CD4-positive, alpha-beta T cell treated with Interleukin-15 for 4 hours (primary cell): ENCODE results near the gene SLC7A8.
"Not testable (repeated sequence)": the region's sequence is repeated elsewhere in the genome, so short reads cannot be mapped to it uniquely, and the experiment has no call there.

Source experiments
- DNase-seq: peaks from one replicate; pipeline ENCODE4 v3.0.0-alpha.2; 2020; ENCODE audit warnings: low spot score

SLC7A8 gene

DNA sequence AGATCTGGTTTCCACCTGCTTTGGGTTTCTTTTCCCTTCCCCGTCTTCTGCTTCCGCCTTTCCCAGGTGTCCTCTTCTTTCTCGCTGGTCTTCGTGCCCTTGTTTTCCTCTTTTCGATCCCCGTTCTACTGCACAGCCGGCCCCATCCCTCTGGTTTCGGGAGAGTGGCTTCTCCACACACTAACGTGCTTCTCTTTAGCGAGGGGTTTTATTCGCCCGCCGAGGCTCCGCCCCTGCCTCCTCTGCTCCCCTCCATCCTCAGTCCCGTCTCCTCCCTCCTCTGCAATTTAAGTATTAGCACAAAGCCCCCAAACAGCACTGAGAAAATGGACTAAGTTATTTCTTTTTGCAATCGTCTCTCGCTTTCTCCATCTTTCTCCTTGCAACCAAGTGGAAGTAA is at the start of gene SLC7A8:
Gene SLC7A8 (minus strand): TSS at position 182 of the 400 bp plus-strand sequence. CDS start 746 bp downstream, outside the sequence.
- DNase-seq: no peak

DNA sequence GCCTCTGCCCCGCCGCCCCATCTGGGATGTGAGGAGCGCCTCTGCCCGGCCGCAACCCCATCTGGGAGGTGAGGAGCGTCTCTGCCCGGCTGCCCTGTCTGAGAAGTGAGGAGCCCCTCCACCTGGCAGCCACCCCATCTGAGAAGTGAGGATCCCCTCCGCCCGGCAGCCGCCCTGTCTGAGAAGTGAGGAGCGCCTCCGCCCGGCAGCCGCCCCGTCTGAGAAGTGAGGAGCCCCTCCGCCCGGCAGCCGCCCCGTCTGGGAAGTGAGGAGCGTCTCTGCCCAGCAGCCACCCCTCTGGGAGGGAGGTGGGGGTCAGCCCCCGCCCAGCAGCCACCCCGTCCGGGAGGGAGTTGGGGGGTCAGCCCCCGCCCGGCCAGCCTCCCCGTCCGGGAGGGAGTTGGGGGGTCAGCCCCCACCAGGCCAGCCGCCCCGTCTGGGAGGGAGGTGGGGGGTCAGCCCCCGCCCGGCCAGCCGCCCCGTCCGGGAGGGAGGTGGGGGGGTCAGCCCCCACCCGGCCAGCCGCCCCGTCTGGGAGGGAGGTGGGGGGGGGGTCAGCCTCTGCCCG is 48.9 kb upstream of the SLC7A8 start:
- DNase-seq: not testable (repeated sequence)

DNA sequence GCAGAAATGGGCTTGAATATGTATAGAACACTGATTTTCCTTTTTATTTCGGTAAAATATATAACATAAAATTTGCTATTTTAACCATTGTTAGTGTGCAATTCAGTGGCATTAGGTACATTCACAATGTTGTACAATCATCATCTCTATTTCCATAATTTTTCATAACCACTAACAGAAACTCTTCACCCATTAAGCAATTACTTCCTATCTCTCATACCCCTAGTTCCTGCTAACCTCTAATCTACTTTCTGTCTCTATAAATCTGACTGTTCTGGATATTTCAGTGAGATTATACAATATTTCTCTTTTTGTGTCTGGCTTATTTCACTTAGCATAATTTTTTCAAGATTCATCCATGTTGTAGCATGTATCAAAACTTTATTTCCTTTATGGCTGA is 45.4 kb upstream of the SLC7A8 start:
- DNase-seq: no peak

DNA sequence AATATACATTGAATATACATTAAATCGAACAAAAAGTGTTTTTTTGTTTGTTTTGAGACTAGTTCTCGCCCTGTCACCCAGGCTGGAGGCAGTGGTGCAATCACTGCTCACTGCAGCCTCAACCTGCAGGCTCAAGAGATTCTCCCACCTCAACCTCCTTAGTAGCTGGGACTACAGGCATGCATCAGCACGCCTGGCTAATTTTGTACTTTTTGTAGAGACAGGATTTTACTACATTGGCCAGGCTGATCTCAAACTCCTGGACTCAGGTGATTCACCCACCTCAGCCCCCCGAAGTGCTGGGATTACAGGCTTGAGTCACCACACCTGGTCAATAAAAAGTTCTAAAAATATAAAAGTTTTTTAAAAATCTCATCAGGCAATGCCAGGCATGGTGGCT is 44.1 kb upstream of the SLC7A8 start:
- no peak for DNase-seq

DNA sequence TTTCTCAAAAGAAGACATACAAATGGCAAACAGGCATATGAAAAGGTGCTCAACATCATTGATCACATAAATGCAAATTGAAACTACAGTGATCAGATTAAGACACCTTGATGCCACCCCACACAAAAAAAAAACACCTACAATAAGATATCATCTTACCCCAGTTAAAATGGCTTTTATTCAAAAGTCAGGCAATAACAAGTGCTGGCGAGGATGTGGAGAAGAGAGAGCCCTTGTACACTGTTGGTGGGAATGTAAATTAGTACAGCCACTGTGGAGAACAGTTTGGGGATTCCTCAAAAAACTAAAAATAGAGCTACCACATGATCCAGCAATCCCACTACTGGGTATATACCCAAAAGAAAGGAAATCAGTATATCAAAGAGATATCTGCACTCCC is 41.5 kb upstream of the SLC7A8 start:
- not testable (repeated sequence) for DNase-seq

DNA sequence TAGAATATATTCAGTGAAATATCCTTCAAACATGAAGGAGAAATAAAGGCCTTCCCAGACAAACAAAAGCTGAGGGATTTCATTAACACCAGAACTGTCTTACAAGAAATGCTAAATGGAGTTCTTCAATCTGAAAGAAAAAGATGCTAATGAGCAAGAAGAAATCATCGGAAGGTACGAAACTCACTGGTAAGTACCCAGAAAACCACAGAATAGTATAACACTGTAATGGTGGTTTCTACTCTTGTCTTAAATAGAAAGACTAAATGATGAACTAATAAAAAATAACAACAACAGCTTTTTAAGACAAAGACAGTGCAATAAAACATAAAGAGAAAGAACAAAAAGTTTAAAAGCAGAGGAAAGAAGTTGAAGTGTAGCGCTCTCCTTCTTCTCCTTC is 35.6 kb upstream of the SLC7A8 start:
- no peak for DNase-seq

DNA sequence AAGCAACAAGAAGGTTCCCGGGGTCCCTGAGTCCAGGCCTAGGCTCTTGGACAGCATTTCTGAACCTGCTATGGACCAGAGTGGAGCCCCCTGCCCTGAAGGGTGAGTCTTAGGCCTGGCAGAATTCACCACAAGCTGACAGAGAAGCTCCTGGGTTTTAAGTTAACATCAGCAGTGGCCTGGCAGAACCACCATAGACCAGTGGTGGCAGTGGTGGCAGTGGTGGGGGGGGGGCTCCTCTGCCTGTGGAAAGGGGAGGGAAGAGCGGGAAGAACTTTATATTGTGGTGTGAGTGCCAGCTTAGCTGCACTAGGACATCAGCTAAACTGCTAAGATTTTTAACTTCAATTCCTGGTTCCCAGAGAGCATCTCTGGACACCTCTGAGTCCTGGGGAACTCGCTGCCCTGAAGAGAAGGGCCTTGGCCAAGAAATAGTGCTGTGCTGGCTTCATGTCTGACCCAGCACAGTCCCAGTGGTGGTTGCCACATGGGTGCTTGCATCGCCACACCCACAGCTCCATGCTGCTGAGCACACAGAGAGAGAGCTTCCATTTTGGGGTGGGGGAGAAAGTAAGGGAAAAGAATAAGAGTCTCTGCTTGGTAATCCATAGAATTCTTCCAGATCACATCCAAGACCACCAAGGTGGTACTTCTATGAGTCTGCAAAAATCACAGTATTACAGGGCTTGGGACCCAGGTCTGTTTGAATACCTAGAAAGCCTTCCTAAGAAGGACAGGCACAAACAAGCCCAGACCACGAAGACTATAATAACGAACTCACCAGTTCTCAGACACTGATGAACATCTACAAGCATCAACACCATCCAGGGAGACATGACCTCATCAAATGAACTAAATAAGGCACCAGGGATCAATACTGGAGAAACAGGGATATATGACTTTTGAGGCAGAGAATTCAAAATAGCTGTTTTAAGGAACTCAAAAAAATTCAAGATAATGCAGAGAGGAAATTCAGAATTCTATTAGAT is 33.9 kb upstream of the SLC7A8 start:
- no peak for DNase-seq

DNA sequence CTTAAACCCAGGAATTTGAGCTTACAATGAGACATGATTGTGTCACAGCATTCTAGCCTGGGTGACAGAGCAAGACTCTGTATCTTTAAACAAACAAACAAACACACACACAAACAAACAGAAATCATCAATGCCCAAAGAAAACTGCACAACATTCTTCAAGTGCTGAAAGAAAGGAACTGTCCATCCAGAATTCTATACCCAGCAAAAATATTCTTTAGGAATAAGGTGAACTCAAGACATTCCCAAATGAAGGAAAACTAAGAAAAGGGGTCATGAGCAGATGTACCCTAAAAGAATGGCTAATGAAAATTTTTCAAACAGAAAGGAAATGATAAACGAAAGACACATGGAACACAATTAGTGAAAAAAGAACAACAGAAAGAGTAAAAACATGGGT is 32.0 kb upstream of the SLC7A8 start:
- no peak for DNase-seq

DNA sequence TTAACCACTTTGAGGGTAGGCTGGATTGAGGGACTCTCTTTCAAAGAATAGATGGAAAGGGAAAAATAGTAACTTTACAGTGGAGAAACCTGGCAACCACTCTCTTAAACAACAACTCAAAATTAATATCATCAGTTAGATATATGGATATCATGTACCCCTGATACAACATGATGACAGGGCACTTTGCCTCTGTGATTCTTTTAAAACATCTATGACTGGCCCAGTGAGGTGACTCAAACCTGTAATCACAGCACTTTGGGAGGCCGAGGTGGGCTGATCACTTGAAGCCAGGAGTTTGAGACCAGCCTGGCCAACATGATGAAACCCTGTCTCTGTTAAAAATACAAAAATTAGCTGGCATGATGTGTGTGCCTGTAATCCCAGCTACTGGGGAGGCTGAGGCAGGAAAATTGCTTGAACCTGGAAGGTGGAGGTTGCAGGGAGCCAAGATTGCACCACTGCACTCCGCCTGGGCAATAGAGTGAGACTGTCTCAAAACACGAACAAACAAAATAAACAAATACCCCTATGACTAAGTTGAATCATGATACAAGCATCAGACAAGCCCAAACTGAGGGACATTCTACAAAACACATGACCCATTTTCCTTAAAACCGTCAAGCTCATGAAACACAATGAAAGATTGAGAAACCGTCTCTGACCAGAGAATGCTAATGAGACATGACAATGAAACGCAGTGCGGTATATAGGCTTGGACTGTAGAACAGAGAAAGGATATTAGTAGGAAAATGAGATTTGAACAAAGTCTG is 26.4 kb upstream of the SLC7A8 start:
- no peak for DNase-seq

DNA sequence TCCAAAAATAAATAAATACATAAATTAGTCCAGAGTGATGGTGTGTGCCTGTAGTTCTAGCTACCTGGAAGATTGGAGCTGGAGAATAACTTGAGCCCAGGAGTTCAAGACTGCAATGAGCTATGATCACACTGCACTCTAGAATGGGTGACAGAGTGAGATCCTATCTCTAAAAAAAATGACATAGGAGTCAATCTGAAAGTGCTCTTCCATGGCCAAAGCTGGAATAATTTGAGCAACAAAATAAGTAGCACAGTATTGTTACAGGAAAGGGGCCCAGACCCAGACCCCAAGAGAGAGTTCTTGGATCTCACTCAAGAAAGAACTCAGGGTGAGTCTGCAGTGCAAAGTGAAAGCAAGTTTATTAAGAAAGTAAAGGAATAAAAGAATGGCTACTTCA is 24.9 kb upstream of the SLC7A8 start:
- no peak for DNase-seq

DNA sequence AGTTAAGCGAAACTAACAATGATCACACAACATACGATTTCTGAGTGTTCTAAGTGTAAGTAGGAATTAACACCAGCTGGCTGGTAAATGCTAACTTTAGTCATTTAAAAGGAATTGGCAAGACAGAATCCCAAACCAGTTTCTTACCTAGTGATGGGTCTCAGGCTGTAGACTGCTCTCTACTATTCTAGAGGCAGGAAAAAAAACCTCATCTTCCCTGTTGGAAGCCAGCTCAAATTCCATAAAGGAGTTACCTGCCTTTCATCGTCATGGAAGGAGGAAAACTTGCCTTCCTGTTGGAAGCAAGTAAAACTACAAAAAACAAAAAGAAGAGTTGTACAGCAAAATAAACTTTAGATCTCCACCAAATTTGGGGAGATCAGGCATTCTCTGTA is 23.7 kb upstream of the SLC7A8 start:
- DNase-seq: no peak

DNA sequence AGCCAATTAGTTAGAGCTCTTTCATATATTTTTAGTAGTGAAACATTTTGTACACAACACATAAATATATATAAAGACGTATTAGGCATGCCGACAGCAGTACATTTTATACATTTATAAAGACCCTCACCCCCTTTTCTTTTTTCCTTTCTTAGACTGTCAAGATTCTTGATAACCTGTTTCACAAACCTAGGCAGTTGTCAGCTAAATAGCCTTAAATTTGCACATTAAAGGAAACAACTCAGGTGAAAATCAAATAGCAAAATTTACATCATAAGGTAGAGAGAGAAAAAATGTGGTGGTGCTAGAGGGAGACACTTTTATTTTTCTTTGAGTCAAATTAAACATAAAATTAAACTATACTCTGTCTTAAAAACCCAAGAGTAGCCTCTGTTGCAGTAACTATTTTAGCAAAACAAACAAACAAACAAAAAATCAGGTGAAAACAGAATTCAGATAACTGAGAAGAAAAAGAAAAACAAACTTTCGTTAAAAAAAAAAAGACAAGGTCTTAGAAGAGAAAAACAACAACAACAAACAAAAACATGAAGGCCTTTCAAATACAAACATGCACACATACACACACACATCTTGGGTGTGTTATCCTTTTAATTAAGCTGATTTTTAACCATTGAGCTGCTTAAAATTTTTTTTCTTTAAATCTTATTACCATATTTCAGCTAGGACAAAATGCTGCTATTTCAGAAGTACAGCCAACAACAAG is 23.1 kb upstream of the SLC7A8 start:
- DNase-seq: no peak

DNA sequence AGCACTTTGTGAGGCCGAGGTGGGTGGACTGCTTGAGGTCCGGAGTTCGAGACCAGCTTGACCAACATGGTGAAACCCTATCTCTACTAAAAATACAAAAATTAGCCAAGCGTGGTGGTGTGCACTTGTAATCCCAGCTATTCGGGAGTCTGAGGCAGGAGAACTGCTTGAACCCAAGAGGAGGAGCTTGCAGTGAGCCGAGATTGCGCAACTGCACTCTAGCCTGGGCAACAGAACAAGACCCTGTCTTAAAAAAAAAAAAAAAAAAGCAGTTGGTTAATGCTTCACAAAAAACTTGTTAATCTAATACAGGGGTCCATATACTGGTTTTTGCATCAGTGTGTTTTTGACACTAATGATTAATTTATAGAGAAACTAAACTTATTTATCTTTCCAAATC is 18.5 kb upstream of the SLC7A8 start:
- DNase-seq: no peak

DNA sequence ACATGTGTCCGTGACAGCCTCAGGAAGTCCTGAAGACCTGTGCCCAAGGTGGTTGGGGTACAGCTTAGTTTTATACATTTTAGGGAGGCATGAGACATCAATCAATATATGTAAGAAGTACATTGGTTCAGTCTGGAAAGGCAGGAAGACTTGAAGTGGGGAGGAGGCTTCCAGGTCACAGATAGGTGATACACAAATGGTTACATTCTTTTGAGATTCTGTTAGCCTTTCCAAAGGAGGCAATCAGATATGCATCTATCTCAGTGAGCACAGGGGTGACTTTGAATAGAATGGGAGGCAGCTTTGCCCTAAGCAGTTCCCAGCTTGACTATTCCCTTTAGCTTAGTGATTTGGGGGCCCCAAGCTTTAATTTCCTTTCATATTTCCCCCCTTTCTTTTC is 15.7 kb upstream of the SLC7A8 start:
- not testable (repeated sequence) for DNase-seq

DNA sequence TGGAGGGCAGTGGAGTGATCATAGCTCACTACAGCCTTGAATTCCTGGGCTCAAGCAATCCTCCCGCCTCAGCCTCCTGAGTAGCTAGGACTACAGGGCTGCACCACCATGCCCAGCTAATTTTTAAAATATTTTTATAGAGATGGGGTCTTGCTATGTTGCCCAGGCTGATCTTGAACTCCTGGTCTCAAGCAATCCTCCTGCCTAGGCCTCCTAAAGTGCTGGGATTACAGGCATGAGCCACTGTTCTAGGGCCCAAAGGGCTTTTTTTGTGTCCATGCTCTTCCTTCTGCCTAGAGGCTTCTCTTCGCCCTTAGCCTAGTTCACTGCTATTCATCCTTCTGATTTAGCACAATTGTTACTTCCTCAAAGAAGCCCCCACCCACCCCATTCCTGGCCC is 13.0 kb upstream of the SLC7A8 start:
- not testable (repeated sequence) for DNase-seq

DNA sequence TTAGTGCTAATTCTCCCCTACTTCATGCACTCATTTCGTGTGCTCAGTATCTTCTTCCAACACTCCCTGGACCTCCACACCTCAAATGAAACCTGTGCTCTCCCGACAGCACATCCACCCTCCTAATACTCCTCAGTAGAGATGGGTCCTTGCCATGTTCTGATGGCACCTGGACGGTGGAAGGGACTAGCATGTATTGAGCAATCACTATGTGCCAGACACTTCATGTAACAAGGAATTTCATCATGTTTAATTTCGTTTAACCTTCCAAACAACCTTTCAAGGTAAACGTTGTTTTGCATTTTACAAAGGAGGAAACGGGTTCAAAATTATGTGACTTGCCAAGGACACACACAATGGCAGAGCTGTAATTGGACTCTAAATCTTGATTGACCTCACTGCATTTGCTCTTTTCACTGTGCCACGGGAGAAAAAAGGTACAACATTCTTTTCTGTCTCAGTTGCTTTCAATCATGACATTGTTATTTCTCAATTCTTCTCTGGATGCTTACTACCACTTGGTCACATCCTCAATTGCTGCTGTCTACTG is 12.2 kb upstream of the SLC7A8 start:
- no peak for DNase-seq

DNA sequence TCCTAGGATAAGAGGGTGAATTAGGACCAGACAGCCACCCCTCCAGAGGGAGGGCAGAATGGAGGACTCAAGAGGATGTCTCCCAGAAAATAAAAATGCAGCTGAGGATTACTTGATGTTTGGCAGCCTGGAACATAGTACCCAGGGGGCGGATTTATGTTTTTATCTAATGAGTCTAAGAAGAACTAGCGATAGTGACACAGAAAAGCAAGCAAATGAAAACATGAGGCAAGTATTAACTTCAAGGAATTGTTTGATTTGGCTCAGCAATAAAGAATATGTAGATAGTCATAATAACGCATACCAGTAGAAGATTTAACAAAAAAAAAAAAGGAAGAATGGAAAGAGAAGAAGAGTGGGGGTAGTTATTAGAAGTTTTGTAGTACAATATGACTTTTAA is 10.0 kb upstream of the SLC7A8 start:
- DNase-seq: no peak

DNA sequence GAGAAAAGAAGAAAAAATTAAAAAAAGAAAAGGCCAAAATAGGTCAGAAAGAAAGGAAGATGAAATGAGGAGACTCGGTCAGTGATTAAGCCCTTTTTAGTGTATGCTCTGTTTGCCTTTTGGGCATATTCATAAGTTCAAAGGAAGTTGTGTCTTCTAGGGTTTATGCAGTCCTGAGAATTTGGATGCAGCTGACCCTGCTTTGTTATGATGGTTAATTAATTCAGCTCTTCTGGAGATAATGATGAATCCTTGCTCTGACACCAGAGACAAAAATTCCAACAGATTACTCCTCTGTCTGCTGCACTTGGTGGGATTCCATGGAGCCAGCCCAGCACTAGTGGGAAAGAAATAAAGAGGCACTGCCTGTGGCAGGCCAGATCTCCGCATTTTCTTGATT is 4.5 kb upstream of the SLC7A8 start:
- no peak for DNase-seq

DNA sequence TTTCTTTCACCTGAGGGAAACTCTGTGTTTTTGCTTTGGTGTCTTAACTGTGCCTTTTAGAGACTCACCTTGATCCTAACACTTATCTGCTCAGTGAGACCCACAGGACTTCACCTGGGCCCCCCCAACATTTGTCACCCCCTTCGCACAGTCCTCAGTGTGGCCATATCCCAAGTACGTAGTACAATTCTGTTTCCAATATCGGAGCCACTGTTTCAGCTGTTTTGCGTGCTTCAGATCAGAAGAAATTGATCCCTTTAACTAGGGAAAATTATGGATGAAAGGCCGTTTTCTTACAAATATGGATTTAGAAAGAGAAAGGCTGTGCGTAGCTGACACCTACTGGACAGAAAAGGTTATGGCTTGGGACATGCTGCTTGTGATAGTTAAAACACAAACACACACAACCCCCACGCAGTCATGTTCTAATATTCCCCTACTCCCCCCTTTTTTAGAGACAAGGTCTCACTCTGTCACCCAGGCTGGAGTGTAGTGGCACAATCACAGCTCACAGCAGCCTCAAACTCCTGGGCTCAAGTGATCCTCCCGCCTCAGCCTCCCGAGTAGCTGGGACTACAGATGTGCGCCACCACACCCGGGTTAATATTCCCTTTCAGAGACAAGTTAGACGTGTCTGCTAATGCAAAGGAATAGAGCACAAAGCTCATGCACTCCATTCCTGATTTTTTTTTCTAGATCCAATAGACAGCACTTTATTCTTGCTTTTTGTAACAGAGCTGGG is 3.6 kb upstream of the SLC7A8 start:
- DNase-seq: peak; percentile 19

DNA sequence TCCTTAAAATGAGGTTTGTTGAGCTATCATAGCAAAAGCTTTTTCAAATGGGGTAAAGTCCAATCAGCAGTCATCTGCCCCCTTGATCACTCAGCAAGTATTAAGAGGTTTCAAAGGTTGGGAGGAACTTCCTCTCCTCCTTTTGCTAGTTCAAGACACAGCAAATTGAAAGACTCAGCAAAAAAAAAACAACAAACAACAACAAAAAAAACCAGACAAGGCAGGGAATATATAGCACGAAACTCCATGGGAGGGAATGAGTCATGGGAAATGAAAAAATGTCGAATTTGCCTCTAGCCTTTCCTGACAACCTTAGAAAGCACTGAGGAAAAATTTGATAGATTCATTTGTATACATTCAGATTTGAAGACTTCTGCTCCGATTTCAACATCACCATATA is 1.6 kb upstream of the SLC7A8 start:
- DNase-seq: no peak

DNA sequence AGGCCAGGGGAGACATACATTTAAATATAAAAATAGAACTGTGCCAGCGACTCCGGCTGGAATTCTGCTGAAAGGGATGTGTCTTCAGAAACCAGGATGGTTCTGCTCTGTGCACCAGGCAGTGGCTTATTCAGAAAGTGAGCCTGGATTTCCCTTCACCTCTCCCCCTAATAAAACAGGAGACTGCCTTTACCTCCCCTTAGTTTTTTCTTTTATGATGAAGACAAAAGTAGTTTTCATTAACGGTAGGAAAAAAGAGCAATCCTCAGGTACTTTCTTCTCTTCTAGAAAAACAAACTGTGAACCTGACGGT is 346 bp downstream of the SLC7A8 start:
- no peak for DNase-seq
